ENCODE data around the gene RAP1GDS1.
"Not testable (repeated sequence)": the region's sequence is repeated elsewhere in the genome, so short reads cannot be mapped to it uniquely, and the experiment has no call there.

Gene RAP1GDS1

GRCh38 chr4:98267498-98267897 lies 6.3 kb downstream of the RAP1GDS1 start:
- Mint-ChIP-seq H3K27ac (no peak overlapping the region), H3K9me3 (no peaks in the 10 kb centered on the region), H3K4me3 (no peak overlapping the region), H3K36me3 (peaks cover 17% of the 10 kb centered on the region), H3K27me3 (no peaks in the 10 kb centered on the region), H3K4me1 (peaks cover 48% of the 10 kb centered on the region)

DNA sequence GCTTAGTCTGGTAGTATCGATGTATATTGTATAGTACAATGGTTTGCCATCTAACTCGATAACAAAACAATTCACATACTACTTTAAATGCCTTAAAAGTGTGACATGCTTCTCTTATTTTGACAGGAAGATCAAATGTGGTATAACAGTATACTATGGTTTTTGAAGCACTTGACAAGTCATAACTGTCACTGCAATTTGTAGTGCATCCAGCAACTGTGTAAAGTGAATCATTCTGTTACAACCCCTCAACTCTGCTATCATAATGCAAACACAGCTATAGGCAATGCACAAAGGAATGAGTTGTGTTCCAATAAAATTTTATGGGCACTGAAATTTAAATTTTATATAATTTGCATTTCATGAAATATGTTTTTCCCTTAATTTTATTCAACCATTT lies 14.0 kb downstream of the RAP1GDS1 start:
- no peaks in the 10 kb centered on the region for H3K9me3 Mint-ChIP-seq
- H3K27me3 Mint-ChIP-seq: no peaks in the 10 kb centered on the region
- H3K4me3 Mint-ChIP-seq: no peak overlapping the region
- H3K4me1 Mint-ChIP-seq: peaks cover 19% of the 10 kb centered on the region
- no peak overlapping the region for H3K27ac Mint-ChIP-seq
- H3K36me3 Mint-ChIP-seq: peaks cover 18% of the 10 kb centered on the region

GRCh38 chr4:98283219-98284189 lies 22.3 kb downstream of the RAP1GDS1 start:
- Mint-ChIP-seq H3K36me3 (peaks cover 7% of the 10 kb centered on the region), H3K27me3 (no peaks in the 10 kb centered on the region), H3K4me1 (peaks cover 51% of the 10 kb centered on the region), H3K4me3 (no peak overlapping the region), H3K27ac (no peak overlapping the region), H3K9me3 (no peaks in the 10 kb centered on the region)

GRCh38 chr4:98284640-98285046 lies 23.5 kb downstream of the RAP1GDS1 start:
- Mint-ChIP-seq H3K36me3 (peaks cover 7% of the 10 kb centered on the region), H3K4me1 (peaks cover 61% of the 10 kb centered on the region), H3K9me3 (no peaks in the 10 kb centered on the region), H3K27ac (no peak overlapping the region), H3K4me3 (no peak overlapping the region), H3K27me3 (no peaks in the 10 kb centered on the region)

GRCh38 chr4:98285676-98286075 lies 24.5 kb downstream of the RAP1GDS1 start:
- H3K4me3 Mint-ChIP-seq: no peak overlapping the region
- H3K9me3 Mint-ChIP-seq: no peaks in the 10 kb centered on the region
- H3K27ac Mint-ChIP-seq: no peak overlapping the region
- H3K36me3 Mint-ChIP-seq: peaks cover 5% of the 10 kb centered on the region
- H3K27me3 Mint-ChIP-seq: no peaks in the 10 kb centered on the region
- peaks cover 72% of the 10 kb centered on the region for H3K4me1 Mint-ChIP-seq

GRCh38 chr4:98287328-98287727 lies 26.1 kb downstream of the RAP1GDS1 start:
- H3K4me3 Mint-ChIP-seq: no peak overlapping the region
- peaks cover 2% of the 10 kb centered on the region for H3K36me3 Mint-ChIP-seq
- no peak overlapping the region for H3K27ac Mint-ChIP-seq
- H3K9me3 Mint-ChIP-seq: no peaks in the 10 kb centered on the region
- H3K27me3 Mint-ChIP-seq: no peaks in the 10 kb centered on the region
- peaks cover 63% of the 10 kb centered on the region for H3K4me1 Mint-ChIP-seq

DNA sequence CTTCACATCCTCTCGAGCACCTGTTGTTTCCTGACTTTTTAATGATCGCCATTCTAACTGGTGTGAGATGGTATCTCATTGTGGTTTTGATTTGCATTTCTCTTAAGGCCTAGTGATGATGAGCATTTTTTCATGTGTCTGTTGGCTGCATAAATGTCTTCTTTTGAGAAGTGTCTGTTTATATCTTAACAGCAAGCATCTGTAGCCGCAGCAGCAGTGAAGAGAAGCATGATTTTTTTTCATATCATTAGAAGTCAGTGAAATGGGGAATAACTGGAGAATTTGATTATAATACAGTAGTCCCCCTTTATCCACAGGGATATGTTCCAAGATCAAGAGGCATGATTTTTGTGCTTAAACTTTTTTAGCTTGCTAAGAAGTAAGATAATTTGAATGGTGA lies 27.5 kb downstream of the RAP1GDS1 start:
- H3K4me3 Mint-ChIP-seq: peak overlapping the region; percentile 8
- peaks cover 55% of the 10 kb centered on the region for H3K4me1 Mint-ChIP-seq
- H3K27ac Mint-ChIP-seq, H3K9me3 Mint-ChIP-seq, H3K36me3 Mint-ChIP-seq, H3K27me3 Mint-ChIP-seq: not testable (repeated sequence)

DNA sequence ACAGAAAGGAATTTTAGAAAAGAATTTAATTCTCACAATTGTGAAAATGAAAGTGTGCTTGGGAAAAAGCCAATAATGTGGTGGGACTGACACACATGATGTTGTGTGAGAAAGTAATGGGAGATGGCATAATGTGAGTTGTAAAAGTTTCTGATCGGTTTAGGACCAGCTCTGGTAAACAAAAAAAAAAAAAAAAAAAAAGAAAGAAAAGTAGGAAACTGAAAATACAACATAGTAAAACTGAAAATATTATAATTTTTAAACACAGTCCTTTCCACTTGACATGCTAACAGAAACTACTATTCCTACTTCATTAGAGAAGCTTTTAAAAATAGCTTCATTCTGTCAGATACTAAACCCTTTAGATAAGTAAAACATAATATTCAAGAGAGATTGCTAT lies 28.2 kb downstream of the RAP1GDS1 start:
- no peak overlapping the region for H3K27ac Mint-ChIP-seq
- peaks cover 9% of the 10 kb centered on the region for H3K36me3 Mint-ChIP-seq
- no peak overlapping the region for H3K4me3 Mint-ChIP-seq
- peaks cover 50% of the 10 kb centered on the region for H3K4me1 Mint-ChIP-seq
- no peaks in the 10 kb centered on the region for H3K9me3 Mint-ChIP-seq
- H3K27me3 Mint-ChIP-seq: no peaks in the 10 kb centered on the region

DNA sequence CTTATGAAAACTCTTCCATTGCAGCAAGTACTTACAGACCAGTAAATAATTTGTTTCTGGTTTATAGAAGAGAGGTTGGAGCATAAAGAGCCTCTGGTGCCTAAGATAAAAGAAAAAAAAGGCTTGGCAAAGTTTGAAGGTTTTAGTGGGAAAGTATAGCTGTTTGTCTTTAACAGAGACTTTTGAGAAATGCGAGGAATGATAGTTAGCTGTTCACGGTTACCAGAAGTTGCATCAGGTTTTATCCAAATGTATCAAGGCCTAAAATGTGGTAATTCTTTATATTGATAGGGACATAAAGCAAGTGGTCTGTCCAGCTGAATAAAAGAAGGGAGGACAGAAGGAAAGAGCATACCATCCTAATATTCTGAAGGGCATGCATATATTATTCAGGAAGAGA lies 29.3 kb downstream of the RAP1GDS1 start:
- no peak overlapping the region for H3K4me3 Mint-ChIP-seq
- H3K4me1 Mint-ChIP-seq: peaks cover 47% of the 10 kb centered on the region
- H3K9me3 Mint-ChIP-seq: no peaks in the 10 kb centered on the region
- no peaks in the 10 kb centered on the region for H3K27me3 Mint-ChIP-seq
- peak overlapping the region; percentile 13 for H3K27ac Mint-ChIP-seq
- peaks cover 11% of the 10 kb centered on the region for H3K36me3 Mint-ChIP-seq

GRCh38 chr4:98293104-98293887 lies 32.1 kb downstream of the RAP1GDS1 start:
- Mint-ChIP-seq H3K9me3 (no peaks in the 10 kb centered on the region), H3K27ac (no peak overlapping the region), H3K4me3 (no peak overlapping the region), H3K27me3 (no peaks in the 10 kb centered on the region), H3K4me1 (peaks cover 39% of the 10 kb centered on the region), H3K36me3 (peaks cover 23% of the 10 kb centered on the region)

DNA sequence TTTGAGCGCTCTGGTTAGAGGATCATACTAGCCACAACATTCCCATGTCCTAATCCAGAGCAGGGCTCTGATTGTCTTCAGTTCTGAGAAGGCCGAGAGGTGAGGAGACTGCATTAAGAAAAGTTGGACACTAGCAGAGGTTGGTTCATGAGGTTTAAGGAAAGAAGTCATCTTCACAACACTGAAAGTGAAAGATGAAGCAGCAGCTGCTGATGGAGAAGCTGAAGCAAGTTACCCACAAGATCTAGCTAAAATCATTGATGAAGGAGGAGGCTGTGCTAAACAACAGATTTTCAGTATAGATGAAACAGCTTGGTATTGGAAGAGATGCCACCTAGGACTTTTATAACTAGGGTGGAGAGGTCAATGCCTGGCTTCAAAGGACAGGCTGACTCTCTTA lies 36.8 kb downstream of the RAP1GDS1 start:
- H3K9me3 Mint-ChIP-seq: peaks cover 12% of the 10 kb centered on the region
- H3K4me3 Mint-ChIP-seq: no peak overlapping the region
- no peaks in the 10 kb centered on the region for H3K27me3 Mint-ChIP-seq
- peaks cover 17% of the 10 kb centered on the region for H3K4me1 Mint-ChIP-seq
- H3K27ac Mint-ChIP-seq: no peak overlapping the region
- H3K36me3 Mint-ChIP-seq: peaks cover 46% of the 10 kb centered on the region

- H3K4me3 Mint-ChIP-seq: no peak overlapping the region
- peaks cover 43% of the 10 kb centered on the region for H3K36me3 Mint-ChIP-seq
- peaks cover 12% of the 10 kb centered on the region for H3K9me3 Mint-ChIP-seq
- H3K27ac Mint-ChIP-seq: no peak overlapping the region
- H3K27me3 Mint-ChIP-seq: no peaks in the 10 kb centered on the region
- peaks cover 24% of the 10 kb centered on the region for H3K4me1 Mint-ChIP-seq
Measured at GRCh38 chr4:98300706-98301105, 39.5 kb downstream of the RAP1GDS1 start.

DNA sequence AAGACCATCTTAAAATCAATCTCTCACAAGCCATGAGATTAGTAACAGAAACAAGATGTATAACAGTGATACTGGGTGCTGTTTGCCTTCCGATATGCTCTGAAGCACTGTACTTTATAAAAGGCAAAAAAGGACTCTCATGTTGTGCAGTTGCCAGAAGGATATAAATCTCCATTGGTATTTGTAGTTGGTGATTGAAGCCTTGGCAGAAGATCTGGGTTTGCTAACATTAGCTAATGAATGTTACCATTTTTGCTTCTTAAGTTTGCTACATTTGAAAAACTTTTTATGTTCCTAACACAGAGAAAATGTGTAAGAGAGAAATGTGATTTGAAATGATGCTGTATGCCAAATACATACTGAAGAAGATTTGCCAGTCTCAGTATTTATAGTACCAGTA lies 44.4 kb downstream of the RAP1GDS1 start:
- Mint-ChIP-seq H3K27me3 (no peaks in the 10 kb centered on the region), H3K9me3 (peaks cover 12% of the 10 kb centered on the region), H3K27ac (no peak overlapping the region), H3K4me1 (peaks cover 21% of the 10 kb centered on the region), H3K4me3 (no peak overlapping the region), H3K36me3 (peaks cover 20% of the 10 kb centered on the region)

- H3K9me3 Mint-ChIP-seq: no peaks in the 10 kb centered on the region
- no peaks in the 10 kb centered on the region for H3K27me3 Mint-ChIP-seq
- peaks cover 4% of the 10 kb centered on the region for H3K36me3 Mint-ChIP-seq
- H3K27ac Mint-ChIP-seq: no peak overlapping the region
- no peak overlapping the region for H3K4me3 Mint-ChIP-seq
- peaks cover 3% of the 10 kb centered on the region for H3K4me1 Mint-ChIP-seq
Measured at GRCh38 chr4:98310867-98311266, 49.7 kb downstream of the RAP1GDS1 start.

GRCh38 chr4:98311656-98312055 lies 50.5 kb downstream of the RAP1GDS1 start:
- Mint-ChIP-seq H3K27ac (no peak overlapping the region), H3K9me3 (no peaks in the 10 kb centered on the region), H3K36me3 (peaks cover 4% of the 10 kb centered on the region), H3K27me3 (no peaks in the 10 kb centered on the region), H3K4me3 (no peak overlapping the region), H3K4me1 (no peaks in the 10 kb centered on the region)
